Liver (tissue), 3 donors: ENCODE results near the gene NDUFB7.

Source experiments
- ATF3 ChIP-seq: IDR thresholded peaks from 2 replicates; pipeline ENCODE4 v1.6.1; 2016; ENCODE audit warnings: antibody characterized with exemption
- CTCF ChIP-seq: fragments of 150-350 bp; IDR thresholded peaks from 2 replicates; pipeline ENCODE4 v1.5.1; 2017; ENCODE audit warnings: improper control_type of control experiment, low read depth, low read length; ENCODE audit not compliant: missing input control
- FOXA1 ChIP-seq: IDR thresholded peaks from 2 replicates; pipeline ENCODE4 v1.6.1; 2016; ENCODE audit warnings: antibody characterized with exemption
- GABPA ChIP-seq, 2 donors: IDR thresholded peaks in 1 of 2; conservative IDR thresholded peaks in 1 of 2; 2 replicates each; pipeline ENCODE4 v1.6.1; 2016; ENCODE audit warnings: antibody characterized with exemption in 2 of 2, mild to moderate bottlenecking in 1 of 2, moderate library complexity in 1 of 2
- HNF4A ChIP-seq, 2 donors: conservative IDR thresholded peaks; 2 replicates each; pipeline ENCODE4 v1.6.1; 2016; ENCODE audit warnings: antibody characterized with exemption in 2 of 2, mild to moderate bottlenecking in 2 of 2
- HNF4G ChIP-seq: IDR thresholded peaks from 2 replicates; pipeline ENCODE4 v1.6.1; 2016; ENCODE audit warnings: antibody characterized with exemption
- MAX ChIP-seq: IDR thresholded peaks from 2 replicates; pipeline ENCODE4 v1.6.1; 2016; ENCODE audit warnings: antibody characterized with exemption
- RAD21 ChIP-seq, 2 donors: IDR thresholded peaks; 2 replicates each; pipeline ENCODE4 v1.6.1; 2016; ENCODE audit warnings: antibody characterized with exemption in 2 of 2, mild to moderate bottlenecking in 2 of 2
- RXRA ChIP-seq, 2 donors: IDR thresholded peaks; 2 replicates each; pipeline ENCODE4 v1.6.1; 2017 to 2018; ENCODE audit warnings: antibody characterized with exemption in 2 of 2, mild to moderate bottlenecking in 1 of 2
- TAF1 ChIP-seq: conservative IDR thresholded peaks from 2 replicates; pipeline ENCODE4 v1.6.1; 2016; ENCODE audit warnings: antibody characterized with exemption, mild to moderate bottlenecking
- YY1 ChIP-seq: IDR thresholded peaks from 2 replicates; pipeline ENCODE4 v1.6.1; 2016; ENCODE audit warnings: antibody characterized with exemption, mild to moderate bottlenecking
- ZBTB33 ChIP-seq: IDR thresholded peaks from 2 replicates; pipeline ENCODE4 v1.6.1; 2016; ENCODE audit warnings: antibody characterized with exemption
- donor health status: healthy.
- donor health status: healthy.

GRCh38 chr19:14544977-14545715 lies 26.7 kb downstream of the NDUFB7 start:
- TF ChIP-seq CTCF, result no peak
- peak; percentile 72 to 75 for TF ChIP-seq HNF4A (conservative IDR thresholded peaks at IDR 0.05)
- no peak for TF ChIP-seq MAX
- TF ChIP-seq RXRA (IDR thresholded peaks at IDR 0.05), result peak; percentile 23 to 62
- TF ChIP-seq ATF3, result no peak
- no peak for TF ChIP-seq FOXA1
- TF ChIP-seq GABPA (IDR thresholded peaks at IDR 0.05 in 1 of 2, conservative IDR thresholded peaks at IDR 0.05 in 1 of 2), result no peak
- TF ChIP-seq ZBTB33, result no peak
- TF ChIP-seq YY1, result peak; percentile 53
- TF ChIP-seq TAF1, result no peak
- peak in 1 of 2 donors; percentile 12 for TF ChIP-seq RAD21 (IDR thresholded peaks at IDR 0.05)
- TF ChIP-seq HNF4G, result peak; percentile 41
